ENCODE data around the gene CBLB. TPM values are rescaled to one million over a fixed set of nuclear protein-coding genes. Genes with fewer than 3 reads are reported as not detected.
"Not testable (repeated sequence)": the region's sequence is repeated elsewhere in the genome, so short reads cannot be mapped to it uniquely, and the experiment has no call there.

CBLB gene
- total RNA-seq, 3 donors from 2014 or later: 61.0 to 78.6 (median 70.4) TPM

GRCh38 chr3:105829229-105829628 is 39.6 kb downstream of the CBLB start:
- Mint-ChIP-seq H3K36me3 (ENCODE audit: insufficient read depth) (peaks cover 46% of the 10 kb centered on the region), H3K27me3 (ENCODE audit: low read depth) (no peaks in the 10 kb centered on the region), H3K4me3 (peak overlapping the region; percentile 48), H3K4me1 (ENCODE audit: low read depth) (peaks cover 79% of the 10 kb centered on the region), H3K9me3 (no peaks in the 10 kb centered on the region)
- DNase-seq: peak; percentile 23
- no peak for ATAC-seq

- DNase-seq: no peak
- Mint-ChIP-seq H3K27me3 (ENCODE audit: low read depth) (no peaks in the 10 kb centered on the region), H3K9me3 (no peaks in the 10 kb centered on the region), H3K4me1 (ENCODE audit: low read depth) (peaks cover 82% of the 10 kb centered on the region), H3K36me3 (ENCODE audit: insufficient read depth) (peaks cover 47% of the 10 kb centered on the region), H3K4me3 (peak overlapping the region; percentile 48)
- ATAC-seq: peak in 1 of 2 donors; percentile 13
Observed at GRCh38 chr3:105828703-105829102, 40.1 kb downstream of the CBLB start.

- ATAC-seq: no peak
- peaks cover 53% of the 10 kb centered on the region for H3K36me3 Mint-ChIP-seq (ENCODE audit: insufficient read depth)
- DNase-seq: no peak
- no peaks in the 10 kb centered on the region for H3K9me3 Mint-ChIP-seq
- peaks cover 86% of the 10 kb centered on the region for H3K4me1 Mint-ChIP-seq (ENCODE audit: low read depth)
- no peak overlapping the region for H3K4me3 Mint-ChIP-seq
- no peaks in the 10 kb centered on the region for H3K27me3 Mint-ChIP-seq (ENCODE audit: low read depth)
Observed at GRCh38 chr3:105827959-105828358, 40.9 kb downstream of the CBLB start.

- H3K4me3 Mint-ChIP-seq: peak overlapping the region; percentile 74
- DNase-seq (no peak), ATAC-seq (peak; percentile 52 to 55)
- peaks cover 86% of the 10 kb centered on the region for H3K4me1 Mint-ChIP-seq (ENCODE audit: low read depth)
- peaks cover 53% of the 10 kb centered on the region for H3K36me3 Mint-ChIP-seq (ENCODE audit: insufficient read depth)
- no peaks in the 10 kb centered on the region for H3K27me3 Mint-ChIP-seq (ENCODE audit: low read depth)
- no peaks in the 10 kb centered on the region for H3K9me3 Mint-ChIP-seq
Observed at GRCh38 chr3:105826778-105827634, 41.8 kb downstream of the CBLB start.

GRCh38 chr3:105824129-105824528 is 44.7 kb downstream of the CBLB start:
- peaks cover 56% of the 10 kb centered on the region for H3K36me3 Mint-ChIP-seq (ENCODE audit: insufficient read depth)
- no peak for ATAC-seq
- H3K4me1 Mint-ChIP-seq (ENCODE audit: low read depth): peaks cover 77% of the 10 kb centered on the region
- no peak for DNase-seq
- no peaks in the 10 kb centered on the region for H3K9me3 Mint-ChIP-seq
- H3K27me3 Mint-ChIP-seq (ENCODE audit: low read depth): no peaks in the 10 kb centered on the region
- H3K4me3 Mint-ChIP-seq: peak overlapping the region; percentile 36

- peak; percentile 61 to 69 for ATAC-seq
- Mint-ChIP-seq H3K27me3 (ENCODE audit: low read depth) (no peaks in the 10 kb centered on the region), H3K4me1 (ENCODE audit: low read depth) (peaks cover 72% of the 10 kb centered on the region)
Observed at GRCh38 chr3:105823149-105823867, 45.5 kb downstream of the CBLB start.

GRCh38 chr3:105822171-105823123 is 46.4 kb downstream of the CBLB start:
- no peak overlapping the region for H3K4me3 Mint-ChIP-seq
- no peaks in the 10 kb centered on the region for H3K27me3 Mint-ChIP-seq (ENCODE audit: low read depth)
- H3K9me3 Mint-ChIP-seq: no peaks in the 10 kb centered on the region
- H3K36me3 Mint-ChIP-seq (ENCODE audit: insufficient read depth): peaks cover 52% of the 10 kb centered on the region
- peaks cover 67% of the 10 kb centered on the region for H3K4me1 Mint-ChIP-seq (ENCODE audit: low read depth)
- ATAC-seq (no peak), DNase-seq (no peak)

More at GRCh38 chr3:105823149-105823867, 45.5 kb downstream of the CBLB start:
- DNase-seq: peak; percentile 25
- Mint-ChIP-seq H3K4me3 (peak overlapping the region; percentile 36), H3K36me3 (ENCODE audit: insufficient read depth) (peaks cover 56% of the 10 kb centered on the region), H3K9me3 (no peaks in the 10 kb centered on the region)

- no peak overlapping the region for H3K4me3 Mint-ChIP-seq
- no peak for DNase-seq
- no peaks in the 10 kb centered on the region for H3K9me3 Mint-ChIP-seq
- H3K4me1 Mint-ChIP-seq (ENCODE audit: low read depth): peaks cover 65% of the 10 kb centered on the region
- no peak for ATAC-seq
- no peaks in the 10 kb centered on the region for H3K27me3 Mint-ChIP-seq (ENCODE audit: low read depth)
- H3K36me3 Mint-ChIP-seq (ENCODE audit: insufficient read depth): peaks cover 51% of the 10 kb centered on the region
Observed at GRCh38 chr3:105821433-105821832, 47.4 kb downstream of the CBLB start.

GRCh38 chr3:105816833-105817232 is 52.0 kb downstream of the CBLB start:
- H3K36me3 Mint-ChIP-seq (ENCODE audit: insufficient read depth): peaks cover 50% of the 10 kb centered on the region
- ATAC-seq (no peak), DNase-seq (no peak)
- H3K9me3 Mint-ChIP-seq: peaks cover 3% of the 10 kb centered on the region
- H3K4me3 Mint-ChIP-seq: no peak overlapping the region
- H3K27me3 Mint-ChIP-seq (ENCODE audit: low read depth): no peaks in the 10 kb centered on the region
- H3K4me1 Mint-ChIP-seq (ENCODE audit: low read depth): peaks cover 55% of the 10 kb centered on the region

- peaks cover 44% of the 10 kb centered on the region for H3K36me3 Mint-ChIP-seq (ENCODE audit: insufficient read depth)
- ATAC-seq; H3K27me3 Mint-ChIP-seq (ENCODE audit: low read depth); DNase-seq; H3K4me3 Mint-ChIP-seq; H3K9me3 Mint-ChIP-seq: not testable (repeated sequence)
- H3K4me1 Mint-ChIP-seq (ENCODE audit: low read depth): peaks cover 55% of the 10 kb centered on the region
Observed at GRCh38 chr3:105815331-105815730, 53.5 kb downstream of the CBLB start.

GRCh38 chr3:105813710-105814109 is 55.1 kb downstream of the CBLB start:
- no peak for ATAC-seq
- no peaks in the 10 kb centered on the region for H3K27me3 Mint-ChIP-seq (ENCODE audit: low read depth)
- peaks cover 3% of the 10 kb centered on the region for H3K9me3 Mint-ChIP-seq
- DNase-seq: no peak
- H3K36me3 Mint-ChIP-seq (ENCODE audit: insufficient read depth): peaks cover 39% of the 10 kb centered on the region
- peaks cover 63% of the 10 kb centered on the region for H3K4me1 Mint-ChIP-seq (ENCODE audit: low read depth)
- H3K4me3 Mint-ChIP-seq: no peak overlapping the region

GRCh38 chr3:105812194-105812586 is 56.6 kb downstream of the CBLB start:
- Mint-ChIP-seq H3K4me3 (no peak overlapping the region), H3K4me1 (ENCODE audit: low read depth) (peaks cover 64% of the 10 kb centered on the region)
- no peak for ATAC-seq

GRCh38 chr3:105811518-105812193 is 57.2 kb downstream of the CBLB start:
- ATAC-seq (no peak), DNase-seq (no peak)
- H3K9me3 Mint-ChIP-seq: peaks cover 3% of the 10 kb centered on the region
- no peaks in the 10 kb centered on the region for H3K27me3 Mint-ChIP-seq (ENCODE audit: low read depth)
- no peak overlapping the region for H3K4me3 Mint-ChIP-seq
- peaks cover 34% of the 10 kb centered on the region for H3K36me3 Mint-ChIP-seq (ENCODE audit: insufficient read depth)
- H3K4me1 Mint-ChIP-seq (ENCODE audit: low read depth): peaks cover 63% of the 10 kb centered on the region

More at GRCh38 chr3:105812194-105812586, 56.6 kb downstream of the CBLB start:
- no peak for DNase-seq
- peaks cover 3% of the 10 kb centered on the region for H3K9me3 Mint-ChIP-seq
- no peaks in the 10 kb centered on the region for H3K27me3 Mint-ChIP-seq (ENCODE audit: low read depth)
- H3K36me3 Mint-ChIP-seq (ENCODE audit: insufficient read depth): peaks cover 38% of the 10 kb centered on the region

Measured in activated T-cell treated with anti-CD3 and anti-CD28 coated beads, Interleukin-2, amount 50 U/mL, for 4 hours (primary cell).